ENCODE measurements around the gene NLGN2.
"Not testable (repeated sequence)": the region's sequence is repeated elsewhere in the genome, so short reads cannot be mapped to it uniquely, and the experiment has no call there.

The NLGN2 gene

GRCh38 chr17:7407485-7408251, at the start of gene NLGN2:
Gene NLGN2 (plus strand): TSS chr17:7407845. CDS start chr17:7408256, 411 bp downstream.
- no peak for DNase-seq

GRCh38 chr17:7361906-7362305, 45.7 kb upstream of the NLGN2 start:
- no peak for DNase-seq

- DNase-seq, result no peak
Observed at GRCh38 chr17:7363311-7363710, 44.3 kb upstream of the NLGN2 start.

- not testable (repeated sequence) for DNase-seq
Observed at GRCh38 chr17:7365963-7366362, 41.7 kb upstream of the NLGN2 start.

GRCh38 chr17:7367083-7367482, 40.6 kb upstream of the NLGN2 start:
- DNase-seq, result no peak

- no peak for DNase-seq
Observed at GRCh38 chr17:7367918-7368598, 39.6 kb upstream of the NLGN2 start.

GRCh38 chr17:7368599-7368994, 39.0 kb upstream of the NLGN2 start:
- not testable (repeated sequence) for DNase-seq

GRCh38 chr17:7369825-7370224, 37.8 kb upstream of the NLGN2 start:
- DNase-seq, result no peak

GRCh38 chr17:7370853-7371252, 36.8 kb upstream of the NLGN2 start:
- no peak for DNase-seq

GRCh38 chr17:7374353-7374752, 33.3 kb upstream of the NLGN2 start:
- no peak for DNase-seq

- no peak for DNase-seq
Observed at GRCh38 chr17:7379134-7379533, 28.5 kb upstream of the NLGN2 start.

GRCh38 chr17:7380321-7380720, 27.3 kb upstream of the NLGN2 start:
- DNase-seq, result no peak

- DNase-seq, result no peak
Observed at GRCh38 chr17:7380855-7381683, 26.6 kb upstream of the NLGN2 start, which contains the start of gene TNK1. Gene TNK1 (plus strand): TSS chr17:7381089. CDS start chr17:7382927, 1,838 bp downstream.

GRCh38 chr17:7382901-7383300, 24.7 kb upstream of the NLGN2 start:
- no peak for DNase-seq

GRCh38 chr17:7383371-7383741, 24.3 kb upstream of the NLGN2 start:
- DNase-seq, result no peak

GRCh38 chr17:7383742-7384488, 23.7 kb upstream of the NLGN2 start:
- DNase-seq, result no peak

- DNase-seq, result no peak
Observed at GRCh38 chr17:7384489-7385081, 23.1 kb upstream of the NLGN2 start.

GRCh38 chr17:7388856-7389255, 18.8 kb upstream of the NLGN2 start:
- DNase-seq, result no peak

GRCh38 chr17:7389924-7390910, 17.4 kb upstream of the NLGN2 start:
- no peak for DNase-seq

GRCh38 chr17:7391307-7391706, 16.3 kb upstream of the NLGN2 start:
- no peak for DNase-seq

All from NCI-H2029 treated with DMSO at 0.1 percent for 48 hours (cell line).